Measurements from ENCODE around the gene DR1. TPM values are rescaled to one million over a fixed set of nuclear protein-coding genes. Genes with fewer than 3 reads are reported as not detected.

DR1 gene
- total and polyA plus RNA-seq, 2 of the 13 experiments (the other 11 are each of a cell fraction or from before 2014, with no cell fraction given): 17.8 to 42.3 TPM

- no peak for TF ChIP-seq ZNF142 (CRISPR knock-in tag; IDR thresholded peaks at IDR 0.05)
- no peak for TF ChIP-seq KDM5A (IDR thresholded peaks at IDR 0.05; ENCODE audit: borderline replicate concordance, low read length)
Observed at GRCh38 chr1:93352376-93352775, 6.7 kb downstream of the DR1 start (continued).

- intact Hi-C loops (cut with micrococcal nuclease; ENCODE audit: unreplicated experiment) (no loop called here), in situ Hi-C loops (cut with HindIII; ENCODE audit: extremely low pct_ligation_motif_present, low pct_unique_long_range_greater_than_20kb) (no loop called here)
- POLR2A ChIA-PET: no interaction called here
- H3K27ac ChIP-seq (ENCODE audit: extremely low read length, insufficient read depth, low read length): no peak overlapping the region
- H3K9me3 ChIP-seq (ENCODE audit: low read length): no peaks in the 10 kb centered on the region
- no peak overlapping the region for H3K4me3 ChIP-seq (replicated peaks in 1 of 3; ENCODE audit: insufficient read depth in 1 of 3, low read depth in 2 of 3, low read length in 3 of 3)
- H3K9ac ChIP-seq (ENCODE audit: insufficient read depth, low read depth, low read length): no peak overlapping the region
- H3K4me1 ChIP-seq (ENCODE audit: insufficient read depth, low read length): peaks cover 24% of the 10 kb centered on the region
- ATAC-seq: no peak
- H4K20me1 ChIP-seq (ENCODE audit: insufficient read depth, low read length): peaks cover 23% of the 10 kb centered on the region
- CTCF ChIA-PET (ENCODE audit: low intra/inter-chr PET ratio, low total read pairs): no interaction called here
- peaks cover 10 to 44% of the 10 kb centered on the region in 2 experiments for H3K36me3 ChIP-seq (replicated peaks in 1 of 2; ENCODE audit: control insufficient read depth in 1 of 2, insufficient read depth in 2 of 2, low read length in 2 of 2)
- BruUV-seq (replicated peaks): no TSS peak
- H2AFZ ChIP-seq (ENCODE audit: low read length): no peak overlapping the region
- peaks cover 75% of the 10 kb centered on the region for H3K79me2 ChIP-seq (ENCODE audit: insufficient read depth, low read length)
- FAIRE-seq: no peak
- DNase-seq (ENCODE audit: low spot score): no peak
- H3K4me2 ChIP-seq (ENCODE audit: low read depth, low read length): no peak overlapping the region
- H3K27me3 ChIP-seq (ENCODE audit: control insufficient read depth in 1 of 2, insufficient read depth in 2 of 2, low read length in 2 of 2): no peaks in the 10 kb centered on the region
- 100% methylated on average over 1 of the region's 1 CpG for WGBS (ENCODE audit: low lambda C conversion rate)
- TF ChIP-seq NR0B2 (CRISPR knock-in tag; IDR thresholded peaks at IDR 0.05) (no peak), ZNF513 (CRISPR knock-in tag; conservative IDR thresholded peaks at IDR 0.05) (no peak), ZNF549 (CRISPR knock-in tag; IDR thresholded peaks at IDR 0.05) (no peak), AGO1 (IDR thresholded peaks at IDR 0.05; ENCODE audit: low read depth, low read length, poor library complexity, severe bottlenecking) (no peak), PBX2 (CRISPR knock-in tag; IDR thresholded peaks at IDR 0.05) (no peak), TBP (CRISPR knock-in tag; IDR thresholded peaks at IDR 0.05) (no peak), MAFF (IDR thresholded peaks at IDR 0.05; ENCODE audit: low read depth, low read length) (no peak), ZNF737 (CRISPR knock-in tag; IDR thresholded peaks at IDR 0.05; ENCODE audit: borderline replicate concordance) (no peak), ZBTB7A (CRISPR knock-in tag; IDR thresholded peaks at IDR 0.05) (no peak), ATF7-NPFF (CRISPR knock-in tag; IDR thresholded peaks at IDR 0.05; ENCODE audit: low read depth) (no peak)
Observed at GRCh38 chr1:93353286-93353685, 7.6 kb downstream of the DR1 start.

Measured in HepG2 (cell line).